HT-29 (cell line): ENCODE data around the gene FAR2. TPM values are rescaled to one million over a fixed set of nuclear protein-coding genes. Genes with fewer than 3 reads are reported as not detected.
"Not testable (repeated sequence)": the region's sequence is repeated elsewhere in the genome, so short reads cannot be mapped to it uniquely, and the experiment has no call there.

Source experiments
- DNase-seq: peaks from one replicate; pipeline ENCODE4 v3.0.0-alpha.2; 2015; ENCODE audit warnings: low spot score
- total RNA-seq: library from RNA; depleted of rRNA; stranded (reverse); fragments of >200 nt; shearing (Covaris generic); gene quantifications from 2 replicates; pipeline ENCODE4 v1.2.3, GENCODE V29; 2014

Gene FAR2
- total RNA-seq, 1 experiment from 2014 or later = 19.8 TPM

GRCh38 chr12:29152981-29153630, 4.0 kb downstream of the FAR2 start:
- no peak for DNase-seq

DNA sequence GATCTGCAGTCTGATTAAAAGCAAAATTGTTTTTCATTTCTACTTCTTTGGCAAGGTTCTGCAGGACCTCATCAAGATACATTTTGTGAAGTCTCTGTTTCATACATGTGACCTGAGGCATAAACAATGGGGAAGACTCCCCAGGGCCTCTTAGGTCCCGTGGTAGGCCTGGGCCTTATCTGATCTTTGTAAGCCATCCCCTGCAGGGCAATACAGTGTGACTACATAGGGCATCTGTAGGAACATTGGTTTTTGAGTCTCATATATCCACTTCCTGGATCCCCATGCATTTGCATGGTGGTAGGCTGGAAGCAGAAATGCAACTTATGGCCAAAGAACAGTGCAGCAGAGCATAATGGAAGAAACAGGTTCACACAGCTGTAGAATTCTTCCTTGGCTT, 6.0 kb downstream of the FAR2 start:
- DNase-seq = no peak

DNA sequence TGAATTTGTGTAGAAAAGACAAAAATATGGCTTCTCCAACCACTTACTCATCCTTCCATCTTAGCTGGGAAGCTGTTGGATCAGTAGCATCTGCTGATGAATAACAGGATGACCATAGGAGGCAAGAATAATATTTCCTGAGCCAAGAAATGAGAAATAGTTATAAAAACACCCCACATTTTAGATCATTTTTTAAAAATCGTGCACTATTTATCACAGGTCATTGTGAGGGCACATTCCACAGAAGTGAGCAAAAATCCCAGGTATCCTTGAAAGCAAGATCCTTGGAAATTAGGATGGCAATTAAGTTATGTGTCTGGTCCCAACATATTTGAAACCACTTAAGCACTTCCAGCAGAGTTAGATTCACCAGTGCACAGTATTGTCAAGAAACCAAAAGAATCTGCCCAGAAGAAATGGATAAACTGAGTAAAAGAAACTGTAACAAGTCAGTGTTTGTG, 8.4 kb downstream of the FAR2 start:
- no peak for DNase-seq

DNA sequence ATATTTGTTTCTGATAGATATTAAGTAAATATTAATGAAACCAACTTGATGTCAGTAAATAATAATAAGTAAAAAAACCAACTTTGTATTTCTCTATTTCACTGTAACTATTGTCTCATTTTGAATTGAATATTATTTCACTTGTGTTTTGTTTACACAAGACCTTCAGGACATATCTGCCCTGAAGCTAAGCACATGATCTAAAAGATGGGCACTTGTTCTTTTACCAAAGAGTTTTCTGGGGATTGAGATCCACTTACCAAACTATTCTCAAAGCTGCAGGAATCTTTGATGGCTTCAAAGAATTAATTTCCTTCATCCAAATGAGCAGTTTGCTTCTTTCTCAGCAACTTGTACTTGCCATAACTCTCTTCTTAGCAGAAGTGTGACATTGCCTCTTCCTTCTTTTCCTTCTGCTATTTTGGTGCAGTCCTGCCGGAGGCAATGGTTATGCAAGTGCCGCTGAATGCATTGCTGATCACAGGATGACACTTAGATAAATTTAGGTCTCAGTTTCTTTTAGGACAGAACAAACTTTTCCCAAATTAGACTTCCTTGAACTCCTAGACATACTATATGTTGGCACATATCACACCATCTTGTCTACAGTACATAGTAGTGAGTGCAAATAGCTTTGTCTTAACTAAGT, 9.2 kb downstream of the FAR2 start:
- DNase-seq = no peak

GRCh38 chr12:29159661-29160060, 10.6 kb downstream of the FAR2 start:
- DNase-seq = no peak

DNA sequence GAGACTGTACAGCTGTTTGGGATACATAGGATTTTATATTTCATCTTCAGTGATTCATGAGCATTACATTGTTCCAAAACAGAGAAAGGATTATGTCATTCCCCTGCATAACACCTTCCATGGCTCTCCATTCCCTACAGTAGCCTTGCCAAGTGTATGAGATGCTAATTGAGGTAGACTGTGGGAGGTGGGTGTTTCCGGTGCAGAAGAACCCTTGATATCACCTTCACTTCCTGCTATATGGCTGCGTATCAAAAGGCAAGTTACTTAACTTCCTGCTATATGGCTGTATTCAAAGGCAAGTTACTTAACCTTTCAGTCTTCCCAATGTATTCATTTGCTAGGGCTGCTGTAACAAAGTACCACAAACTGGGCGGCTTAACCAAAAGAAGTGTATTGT, 11.2 kb downstream of the FAR2 start:
- no peak for DNase-seq

DNA sequence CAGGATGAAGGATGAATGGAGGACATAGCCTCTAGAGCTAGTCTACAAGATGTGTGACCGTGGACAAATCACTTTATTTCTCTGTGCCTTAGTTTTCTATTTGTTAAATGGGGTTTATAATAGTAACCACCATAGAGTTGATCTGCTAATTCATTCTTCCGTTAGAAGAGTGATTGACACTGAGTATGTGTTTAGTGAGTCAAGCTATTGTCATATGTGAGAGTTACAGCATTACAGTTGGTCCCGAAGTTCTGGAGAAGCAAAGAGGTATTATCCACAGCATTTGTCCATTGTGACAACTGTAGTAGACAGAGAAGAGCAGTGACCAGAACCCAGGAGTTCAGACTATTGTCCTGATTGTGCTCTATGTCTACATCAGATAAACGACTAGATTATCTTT, 14.1 kb downstream of the FAR2 start:
- DNase-seq = no peak

DNA sequence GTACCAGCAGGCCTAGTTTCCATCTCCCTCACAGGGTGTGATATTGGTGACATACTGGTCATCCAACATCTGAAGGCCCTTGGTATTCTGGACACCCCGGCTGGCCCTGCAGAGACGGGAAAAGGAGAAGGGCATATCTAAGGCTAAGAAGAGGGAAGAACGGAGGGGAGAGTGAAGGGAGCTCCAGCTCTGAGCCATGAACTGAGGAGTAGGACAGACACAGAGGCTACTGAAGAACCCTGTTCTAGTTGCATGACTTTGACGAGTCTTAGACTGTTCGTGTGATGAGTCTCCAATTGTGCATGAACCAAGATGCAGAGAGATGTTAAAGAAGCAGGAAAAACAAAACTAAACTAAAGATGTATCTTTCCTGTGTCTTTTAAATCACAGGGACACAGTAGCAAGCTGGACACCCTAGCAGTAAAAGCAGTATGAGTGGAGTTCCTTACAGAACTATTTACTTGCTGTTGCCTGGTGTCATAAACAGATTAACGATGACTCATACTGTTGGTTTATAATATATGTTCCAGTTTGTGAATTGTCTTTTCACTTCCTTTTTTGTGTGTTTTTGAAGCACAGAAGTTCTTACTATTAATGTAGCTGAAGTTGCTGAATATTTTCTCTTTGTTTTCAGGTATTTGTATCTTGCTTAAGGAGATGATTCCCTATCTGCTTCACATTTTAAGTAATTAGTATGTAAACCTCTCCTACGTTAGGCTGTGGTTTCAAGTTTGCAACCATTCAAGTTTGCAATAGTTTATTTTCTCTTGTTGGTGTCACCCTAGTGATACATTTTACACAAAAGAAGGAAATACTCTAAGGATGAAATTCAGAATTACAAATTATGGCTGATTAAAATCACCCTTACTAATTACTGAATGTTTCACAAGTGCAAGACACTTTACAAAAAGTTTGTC, 15.7 kb downstream of the FAR2 start:
- peak; percentile 86 for DNase-seq

DNA sequence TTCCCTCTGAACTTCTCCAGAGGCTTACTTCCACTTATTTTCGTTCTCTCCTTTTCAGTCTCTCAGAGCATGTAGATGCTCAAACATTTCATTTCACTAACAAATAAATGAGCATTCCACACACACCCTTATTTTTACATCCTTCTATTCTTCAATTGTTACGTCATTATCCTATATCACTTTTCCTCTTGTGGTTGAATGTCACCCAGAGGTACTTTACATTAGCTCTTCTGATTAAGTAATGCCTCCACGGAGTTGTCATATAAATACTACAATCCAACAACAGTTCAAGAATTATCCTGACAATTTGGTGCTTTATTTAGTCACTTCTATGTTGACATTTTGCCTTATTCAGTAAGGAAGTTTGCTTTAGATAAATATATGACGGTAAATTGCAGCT, 18.4 kb downstream of the FAR2 start:
- DNase-seq = no peak

DNA sequence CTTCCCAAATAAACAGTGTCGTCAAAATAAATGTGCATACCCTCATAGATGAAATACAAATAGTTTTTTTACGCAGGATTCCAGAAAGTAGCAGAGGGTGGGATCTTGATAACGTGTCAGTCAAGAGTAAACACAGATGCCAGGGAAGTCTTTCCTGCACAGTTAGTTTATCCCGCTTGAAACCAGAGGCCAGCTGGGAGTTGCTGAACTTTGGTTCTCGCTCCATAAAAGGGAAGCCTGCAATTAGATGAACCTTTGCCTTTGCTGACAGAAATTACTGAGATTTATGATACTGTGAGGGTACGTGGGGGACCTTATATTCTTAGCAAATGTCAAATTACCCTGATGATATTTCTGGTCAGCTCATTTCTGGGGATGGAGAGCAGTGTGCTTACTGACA, 18.9 kb downstream of the FAR2 start:
- DNase-seq = no peak

GRCh38 chr12:29169978-29170377, 20.9 kb downstream of the FAR2 start:
- DNase-seq = not testable (repeated sequence)

- DNase-seq = not testable (repeated sequence)
Measured at GRCh38 chr12:29170478-29171084, 21.5 kb downstream of the FAR2 start.

DNA sequence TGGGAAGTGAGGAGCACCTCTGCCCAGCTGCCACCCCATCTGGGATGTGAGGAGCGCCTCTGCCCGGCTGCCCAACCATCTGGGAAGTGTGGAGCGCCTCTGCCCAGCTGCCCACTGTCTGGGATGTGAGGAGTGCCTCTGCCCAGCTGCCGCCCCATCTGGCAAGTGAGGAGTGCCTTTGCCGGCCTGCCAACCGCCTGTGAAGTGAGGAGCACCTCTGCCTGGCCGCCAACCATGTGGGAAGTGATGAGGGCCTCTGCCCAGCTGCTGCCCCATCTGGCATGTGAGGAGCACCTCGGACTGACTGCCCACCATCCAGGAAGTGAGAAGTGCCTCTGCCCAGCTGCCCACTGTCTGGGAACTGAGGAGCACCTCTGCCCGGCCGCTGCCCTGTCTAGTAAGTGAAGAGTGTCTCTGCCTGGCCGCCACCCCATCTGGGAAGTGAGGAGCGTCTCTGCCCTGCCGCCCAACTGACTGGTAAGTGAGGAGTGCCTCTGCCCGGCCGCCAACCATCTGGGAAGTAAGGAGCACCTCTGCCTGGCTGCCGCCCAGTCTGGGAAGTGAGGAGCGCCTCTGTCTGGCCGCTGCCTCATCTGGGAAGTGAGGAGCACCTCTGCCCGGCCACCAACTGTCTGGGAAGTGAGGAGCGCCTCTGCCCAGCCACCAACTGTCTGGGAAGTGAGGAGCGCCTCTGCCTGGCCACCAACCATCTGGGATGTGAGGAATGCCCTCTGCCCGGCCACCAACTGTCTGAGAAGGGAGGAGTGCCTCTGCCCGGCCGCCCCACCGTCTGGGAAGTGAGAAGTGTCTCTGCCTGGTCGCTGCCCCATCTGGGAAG, 22.6 kb downstream of the FAR2 start:
- DNase-seq = no peak

DNA sequence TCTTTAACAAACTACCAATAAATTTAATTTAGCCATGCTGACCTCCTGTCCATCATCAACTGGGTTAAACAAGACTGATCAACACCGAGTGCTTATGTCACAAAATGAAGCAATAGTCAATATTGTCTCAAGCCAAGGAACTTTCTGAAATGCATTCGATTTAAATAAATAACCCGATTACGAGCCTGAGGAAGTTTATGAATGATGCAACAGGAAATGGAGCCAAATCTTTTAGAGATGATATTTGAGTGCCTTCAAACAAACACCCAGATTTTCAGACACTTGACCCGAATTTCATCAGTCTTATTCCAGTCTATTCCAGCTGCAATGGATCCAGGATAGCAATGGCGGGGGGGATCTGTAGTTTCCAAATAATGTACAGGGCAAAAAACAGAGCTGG, 27.9 kb downstream of the FAR2 start:
- no peak for DNase-seq

GRCh38 chr12:29182247-29182646, 33.2 kb downstream of the FAR2 start:
- DNase-seq = not testable (repeated sequence)

GRCh38 chr12:29187756-29188155, 38.7 kb downstream of the FAR2 start:
- no peak for DNase-seq

GRCh38 chr12:29191267-29191850, 42.3 kb downstream of the FAR2 start:
- DNase-seq = peak; percentile 70

DNA sequence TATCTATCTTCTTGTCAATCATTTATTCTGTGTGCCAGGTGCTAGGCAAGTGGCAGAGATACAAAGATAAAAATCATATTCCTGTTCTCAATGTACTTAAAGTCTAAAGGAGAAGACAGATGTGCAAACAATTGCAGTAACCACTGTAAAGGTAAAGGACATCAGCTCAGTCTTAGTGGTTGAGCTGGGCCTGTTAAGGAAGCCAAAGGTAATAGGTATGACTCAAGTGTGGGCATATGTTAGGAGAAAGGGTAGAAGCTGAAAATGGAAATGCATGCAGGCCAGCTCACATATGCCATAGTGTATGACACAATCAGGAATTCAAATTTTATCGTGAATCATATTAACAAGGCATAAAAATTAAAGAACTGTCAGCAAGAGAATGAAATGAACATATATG, 49.8 kb downstream of the FAR2 start:
- DNase-seq = peak; percentile 23

DNA sequence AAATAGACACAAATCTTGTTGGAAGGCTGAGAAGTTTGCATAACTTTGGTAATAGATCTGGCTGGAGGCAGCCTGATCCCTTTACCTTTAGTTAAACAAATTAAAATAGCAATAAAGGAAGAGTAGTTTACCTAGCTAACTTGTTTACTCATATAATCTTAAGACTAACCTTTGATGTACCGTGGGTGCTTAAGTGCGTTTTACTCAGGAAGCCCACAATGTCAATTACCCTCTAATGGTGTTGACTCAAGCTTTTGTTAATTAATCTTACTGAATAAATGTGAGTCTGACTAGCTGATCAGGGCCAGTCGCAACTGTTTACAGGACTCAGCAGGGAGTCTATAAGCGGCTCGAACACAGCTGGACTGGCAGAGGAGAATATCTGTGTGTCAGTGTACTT, 51.5 kb downstream of the FAR2 start:
- DNase-seq = peak; percentile 23

DNA sequence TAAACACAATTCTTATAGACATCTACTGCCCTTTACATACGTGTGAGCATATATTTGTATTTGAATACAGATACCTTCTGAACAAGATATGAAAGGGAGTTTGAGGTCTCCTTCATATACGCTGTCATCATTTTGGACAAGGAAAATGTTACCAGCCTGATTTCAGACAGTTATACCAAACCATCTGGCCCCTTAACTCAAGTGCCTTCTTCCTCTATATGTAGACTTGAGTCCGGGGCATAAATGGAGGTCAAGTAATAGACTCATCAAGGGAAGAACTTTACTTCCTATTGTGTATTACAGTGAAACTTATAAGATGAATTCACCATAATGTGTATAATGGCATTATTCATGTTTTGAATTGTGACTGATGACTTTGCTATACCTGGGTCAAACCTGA, 52.2 kb downstream of the FAR2 start:
- DNase-seq = no peak

GRCh38 chr12:29201746-29202145, 52.7 kb downstream of the FAR2 start:
- DNase-seq = no peak
